ENCODE measurements around the gene GET3. TPM values are rescaled to one million over a fixed set of nuclear protein-coding genes. Genes with fewer than 3 reads are reported as not detected.

The GET3 gene
- polyA plus RNA-seq, 1 of the 3 experiments (the other 2 are of a cell fraction): 264 TPM

- DNase-seq: peak; percentile 62
- peak overlapping the region; percentile 63 to 85 for H3K4me3 ChIP-seq (ENCODE audit: low read depth in 2 of 2, low read length in 1 of 2)
- ChIA-PET CTCF (interaction anchor here (0.6 to 3.8 kb wide), 7 partner anchors 12 to 244 kb away, joined by 3 to 25 read pairs (median 8); partner anchors contain the start of genes GET3 and TRIR), POLR2A (interaction anchor here (0.7 to 1.7 kb wide), 4 partner anchors 16 to 72 kb away, joined by 4 to 5 read pairs (median 4); partner anchors contain the start of genes FBXW9, GET3 and JUNB)
- no peaks in the 10 kb centered on the region for H3K27me3 ChIP-seq (ENCODE audit: insufficient read depth)
- 6% methylated on average over 28 of the region's 59 CpGs for WGBS (ENCODE audit: low lambda C conversion rate)
- H2AFZ ChIP-seq (ENCODE audit: low read depth): no peak overlapping the region
- H3K79me2 ChIP-seq (ENCODE audit: insufficient read depth): peaks cover 74% of the 10 kb centered on the region
- peak overlapping the region; percentile 89 for H3K27ac ChIP-seq (ENCODE audit: low read depth in 2 of 2, low read length in 1 of 2)
- peak overlapping the region; percentile 99 for H3K4me2 ChIP-seq
- no peaks in the 10 kb centered on the region for H4K20me1 ChIP-seq (ENCODE audit: insufficient read depth)
- H3K4me1 ChIP-seq (ENCODE audit: control insufficient read depth in 1 of 2, insufficient read depth in 2 of 2, low read depth in 1 of 2, low read length in 1 of 2): peaks cover 7 to 8% of the 10 kb centered on the region in 2 experiments; a peak in 3 of 4 replicates
- peaks cover 14 to 20% of the 10 kb centered on the region in 2 experiments for H3K36me3 ChIP-seq (replicated peaks in 1 of 2; ENCODE audit: control insufficient read depth in 1 of 2, insufficient read depth in 2 of 2, low read length in 1 of 2)
- TF ChIP-seq MXI1 (IDR thresholded peaks at IDR 0.05; ENCODE audit: low read depth, low read length): 0 out of 2 replicates have a peak, but pooled peaks have one; percentile 29
- no peak for TF ChIP-seq GABPA (IDR thresholded peaks at IDR 0.05; ENCODE audit: low read depth)
- TF ChIP-seq NRF1 (IDR thresholded peaks at IDR 0.05; ENCODE audit: low read depth, low read length): 0 out of 2 replicates have a peak, but pooled peaks have one; percentile 12
- no peak for TF ChIP-seq RAD21 (IDR thresholded peaks at IDR 0.05; ENCODE audit: low read length)
- H3K9me2 ChIP-seq: no peaks in the 10 kb centered on the region
- peaks cover 8% of the 10 kb centered on the region for H3F3A ChIP-seq (replicated peaks; ENCODE audit: insufficient read depth)
- no peaks in the 10 kb centered on the region for H3K9me3 ChIP-seq
- peak overlapping the region; percentile 95 for H3K9ac ChIP-seq
These were observed 16.2 kb upstream of the GET3 start for GRCh38 chr19:12720851-12721655.

- H3K9me2 ChIP-seq: no peaks in the 10 kb centered on the region
- H3K27me3 ChIP-seq (ENCODE audit: insufficient read depth): no peaks in the 10 kb centered on the region
- DNase-seq: peak; percentile 89
- H3K9me3 ChIP-seq: no peaks in the 10 kb centered on the region
- peak overlapping the region; percentile 95 for H3K9ac ChIP-seq
- TF ChIP-seq SMC3 (IDR thresholded peaks at IDR 0.05; ENCODE audit: low read depth, low read length): no peak
- TF ChIP-seq NFIC (IDR thresholded peaks at IDR 0.05; ENCODE audit: borderline replicate concordance): no peak
- TF ChIP-seq FOXM1 (IDR thresholded peaks at IDR 0.05; ENCODE audit: low read depth): no peak
- peak; percentile 7; the same call in 1 of the 2 replicates for TF ChIP-seq PBX3 (IDR thresholded peaks at IDR 0.05)
- H3K4me1 ChIP-seq (ENCODE audit: control insufficient read depth in 1 of 2, insufficient read depth in 2 of 2, low read depth in 1 of 2, low read length in 1 of 2): peaks cover 7 to 8% of the 10 kb centered on the region in 2 experiments; a peak in 3 of 4 replicates
- H3F3A ChIP-seq (replicated peaks; ENCODE audit: insufficient read depth): peaks cover 14% of the 10 kb centered on the region
- H4K20me1 ChIP-seq (ENCODE audit: insufficient read depth): no peaks in the 10 kb centered on the region
- ChIA-PET POLR2A (interaction anchor here (0.7 to 1.7 kb wide), 13 partner anchors 12 to 131 kb away, joined by 3 to 5 read pairs (median 4); partner anchors contain the start of genes FBXW9, GET3, JUNB and MAN2B1), CTCF (interaction anchor here (0.7 to 3.8 kb wide), 9 partner anchors 9 to 126 kb away, joined by 3 to 25 read pairs (median 6); partner anchors contain the start of genes GET3 and TRIR)
- H3K36me3 ChIP-seq (replicated peaks in 1 of 2; ENCODE audit: control insufficient read depth in 1 of 2, insufficient read depth in 2 of 2, low read length in 1 of 2): peaks cover 10 to 20% of the 10 kb centered on the region in 2 experiments
- H3K4me2 ChIP-seq: peak overlapping the region; percentile 99
- H3K4me3 ChIP-seq (ENCODE audit: low read depth in 2 of 2, low read length in 1 of 2): peak overlapping the region; percentile 63 to 85
- H3K27ac ChIP-seq (ENCODE audit: low read depth in 2 of 2, low read length in 1 of 2): peak overlapping the region; percentile 89
- H3K79me2 ChIP-seq (ENCODE audit: insufficient read depth): peaks cover 66% of the 10 kb centered on the region
- under 1% methylated on average over 32 of the region's 65 CpGs for WGBS (ENCODE audit: low lambda C conversion rate)
- H2AFZ ChIP-seq (ENCODE audit: low read depth): peak overlapping the region; percentile 66; the same call in 1 of the 2 replicates
These were observed 15.4 kb upstream of the GET3 start for GRCh38 chr19:12721656-12722565.
